ENCODE measurements around the gene PLP1. TPM values are rescaled to one million over a fixed set of nuclear protein-coding genes. Genes with fewer than 3 reads are reported as not detected.

Gene PLP1
- total RNA-seq, 4 donors from 2014 or later, result 5.4 to 15.7 (median 10.6) TPM

- intact Hi-C loops (cut with DNase I; ENCODE audit: low total_unique reads), result loop anchor here (10.0 kb wide), 1 partner anchor 59 kb away; the partner anchor contains the start of gene TMEM31
- H3K4me3 ChIP-seq (ENCODE audit: low read depth, poor library complexity, severe bottlenecking), result no peak overlapping the region
- DNase-seq (ENCODE audit: low spot score in 2 of 2), result peak in 1 of 2 donors; percentile 31
- no peak for TF ChIP-seq CTCF (IDR thresholded peaks at IDR 0.05)
- no peak for TF ChIP-seq POLR2A (IDR thresholded peaks at IDR 0.05)
- 71 to 83% methylated on average over 5 to 6 of the region's 6 CpGs for WGBS, 2 donors
Observed at GRCh38 chrX:103774070-103774642, 2.5 kb upstream of the PLP1 start.

GRCh38 chrX:103779141-103779789 lies 2.6 kb downstream of the PLP1 start:
- WGBS, 2 donors, result 52 to 68% methylated on average over 5 to 6 of the region's 6 CpGs
- intact Hi-C loops (cut with DNase I; ENCODE audit: low total_unique reads), result loop anchor here (10.0 kb wide), 1 partner anchor 64 kb away; the partner anchor contains the start of gene TMEM31
- no peak for DNase-seq (ENCODE audit: low spot score in 2 of 2)
- no peak for TF ChIP-seq CTCF (IDR thresholded peaks at IDR 0.05)
- TF ChIP-seq POLR2A (IDR thresholded peaks at IDR 0.05), result no peak
- H3K4me3 ChIP-seq (ENCODE audit: low read depth, poor library complexity, severe bottlenecking), result no peak overlapping the region

- TF ChIP-seq POLR2A (IDR thresholded peaks at IDR 0.05) (no peak), CTCF (IDR thresholded peaks at IDR 0.05) (no peak)
- WGBS, 2 donors, result 74 to 88% methylated on average over 10 of the region's 10 CpGs
- H3K4me3 ChIP-seq (ENCODE audit: low read depth, poor library complexity, severe bottlenecking), result no peak overlapping the region
- no peak for DNase-seq (ENCODE audit: low spot score in 2 of 2)
- intact Hi-C loops (cut with DNase I; ENCODE audit: low total_unique reads), result no loop called here
Observed at GRCh38 chrX:103780336-103781061, 3.9 kb downstream of the PLP1 start.

GRCh38 chrX:103781062-103781402 lies 4.4 kb downstream of the PLP1 start:
- no peak for TF ChIP-seq CTCF (IDR thresholded peaks at IDR 0.05)
- no peak for TF ChIP-seq POLR2A (IDR thresholded peaks at IDR 0.05)
- intact Hi-C loops (cut with DNase I; ENCODE audit: low total_unique reads), result no loop called here
- H3K4me3 ChIP-seq (ENCODE audit: low read depth, poor library complexity, severe bottlenecking), result no peak overlapping the region
- DNase-seq (ENCODE audit: low spot score in 2 of 2), result no peak
- 77 to 90% methylated on average over 4 of the region's 4 CpGs for WGBS, 2 donors

GRCh38 chrX:103781706-103782105 lies 5.1 kb downstream of the PLP1 start:
- intact Hi-C loops (cut with DNase I; ENCODE audit: low total_unique reads), result no loop called here
- DNase-seq (ENCODE audit: low spot score in 2 of 2), result no peak
- no peak overlapping the region for H3K4me3 ChIP-seq (ENCODE audit: low read depth, poor library complexity, severe bottlenecking)
- TF ChIP-seq POLR2A (IDR thresholded peaks at IDR 0.05), result no peak
- TF ChIP-seq CTCF (IDR thresholded peaks at IDR 0.05), result no peak
- 62 to 74% methylated on average over 1 of the region's 1 CpG for WGBS, 2 donors
